Liver (tissue), 3 donors: ENCODE measurements around the gene SLC7A11.

Source experiments
- CTCF ChIP-seq: fragments of 150-350 bp; IDR thresholded peaks from 2 replicates; pipeline ENCODE4 v1.5.1; 2017; ENCODE audit warnings: improper control_type of control experiment, low read depth, low read length; ENCODE audit not compliant: missing input control
- GABPA ChIP-seq, 2 donors: IDR thresholded peaks in 1 of 2; conservative IDR thresholded peaks in 1 of 2; 2 replicates each; pipeline ENCODE4 v1.6.1; 2016; ENCODE audit warnings: antibody characterized with exemption in 2 of 2, mild to moderate bottlenecking in 1 of 2, moderate library complexity in 1 of 2
- REST ChIP-seq: IDR thresholded peaks from 2 replicates; pipeline ENCODE4 v1.6.1; 2016; ENCODE audit warnings: antibody characterized with exemption, mild to moderate bottlenecking
- donor health status: healthy.
- donor health status: healthy.

GRCh38 chr4:138114434-138114833, 127.7 kb downstream of the SLC7A11 start:
- TF ChIP-seq CTCF: no peak
- no peak for TF ChIP-seq GABPA (IDR thresholded peaks at IDR 0.05 in 1 of 2, conservative IDR thresholded peaks at IDR 0.05 in 1 of 2)
- TF ChIP-seq REST: no peak
